K562 treated with DMSO at 1 percent for 48 hours (cell line): ENCODE measurements around the gene ZNF780B. TPM values are rescaled to one million over a fixed set of nuclear protein-coding genes. Genes with fewer than 3 reads are reported as not detected.

Experiments used
- total RNA-seq: library from RNA; unstranded; fragments of 300-600 nt; gene quantifications from 2 replicates; pipeline ENCODE4 v1.2.3, GENCODE V29; 2022; ENCODE audit warnings: low replicate concordance; ENCODE audit errors: extremely low read depth

ZNF780B gene
- not detected in 2 replicates for total RNA-seq

DNA sequence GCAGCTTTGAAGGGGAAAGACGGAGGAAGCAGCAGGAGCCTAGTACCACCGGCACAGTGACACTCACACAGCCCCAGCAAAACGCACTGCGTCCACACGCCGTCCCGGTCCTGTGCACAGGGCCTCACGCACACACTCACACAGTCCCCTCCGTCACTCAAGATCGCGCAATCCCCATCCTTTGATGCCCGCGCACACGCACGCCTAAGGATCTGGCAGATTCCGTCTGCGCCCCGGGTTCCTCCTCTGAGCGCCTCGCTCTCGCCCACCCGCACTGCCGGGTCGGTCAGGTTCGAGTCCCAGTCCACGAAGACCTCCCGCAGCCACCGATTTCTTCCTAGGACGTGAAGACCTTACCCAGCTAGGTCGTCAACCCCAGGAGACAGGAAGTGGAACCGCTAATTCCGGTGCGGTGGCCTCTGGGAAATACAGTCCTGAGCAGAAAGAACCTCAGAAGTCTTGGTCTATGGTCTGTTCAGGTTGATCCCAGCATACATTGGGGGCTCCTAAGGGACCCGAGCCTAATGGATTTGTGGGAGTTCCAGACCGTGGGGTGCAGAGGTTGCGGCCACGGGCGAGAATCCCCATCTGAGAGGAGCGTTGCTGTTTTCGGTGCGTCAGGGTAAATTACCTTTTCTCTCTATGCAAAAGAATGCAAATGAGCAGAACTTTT is at the start of gene ZNF780B:
Gene ZNF780B (minus strand): TSS at position 400 of the 673 bp plus-strand sequence. CDS start 5,899 bp downstream, outside the sequence.

DNA sequence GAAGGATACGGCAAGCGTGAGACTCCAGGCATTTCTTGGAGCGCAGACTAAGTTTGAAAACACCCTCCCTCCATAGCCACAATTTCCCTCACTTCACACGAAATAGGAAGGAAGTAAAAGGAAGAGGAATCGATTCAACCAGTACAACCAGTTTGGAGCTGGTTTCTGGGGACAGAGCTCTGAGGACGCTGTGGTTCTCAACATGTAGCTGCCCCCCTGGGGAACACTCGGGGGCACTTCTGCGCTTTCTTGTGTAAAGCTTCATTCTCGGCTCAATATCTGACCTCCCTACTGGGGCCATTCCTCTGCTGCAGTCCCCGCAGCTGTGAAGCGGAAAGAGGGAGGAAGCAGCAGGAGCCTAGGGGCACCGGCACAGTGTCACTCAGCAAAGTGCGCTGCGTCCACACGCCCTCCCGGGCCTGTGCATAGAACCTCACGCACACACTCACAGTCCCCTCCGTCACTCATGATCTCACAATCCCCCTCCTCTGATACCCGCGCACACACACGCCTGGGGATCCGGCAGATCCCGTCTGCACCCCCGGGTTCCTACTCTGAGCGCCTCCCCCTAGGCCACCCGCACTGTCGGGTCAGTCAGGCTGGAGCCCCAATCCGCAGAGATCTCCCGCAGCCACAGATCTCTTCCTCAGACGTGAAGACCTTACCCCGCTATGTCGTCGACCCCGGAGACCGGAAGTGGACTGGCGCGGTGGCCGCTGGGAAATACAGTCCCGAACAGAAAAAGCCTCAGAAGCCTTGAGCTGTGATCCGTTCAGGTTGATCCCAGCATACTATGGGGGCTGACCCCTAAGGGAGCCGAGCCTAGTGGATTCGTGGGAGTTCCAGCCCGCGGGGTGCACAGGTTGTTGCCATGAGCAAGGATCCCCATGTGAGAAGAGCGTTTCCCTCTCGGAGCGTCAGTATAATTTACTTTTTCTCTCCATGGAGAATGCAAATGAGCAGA is 34.5 kb upstream of the ZNF780B start, which contains the start of gene ZNF780A:
Gene ZNF780A (minus strand): TSS at position 703 of the 964 bp plus-strand sequence. CDS start 6,190 bp downstream, outside the sequence.

GRCh38 chr19:39996811-39997637 is 59.0 kb downstream of the ZNF780B start, which contains the start of gene ZNF546:
TSS of gene ZNF546 (plus strand) at chr19:39997060. CDS start at chr19:39998327, 1,267 bp downstream.

Other genes starting within 250 kb of the ZNF780B start
- gene DYRK1B, start 222.1 kb downstream of the ZNF780B start, total RNA-seq: not detected in 2 replicates
- gene FBL, start 209.9 kb downstream of the ZNF780B start, total RNA-seq: not detected in 2 replicates
- gene FCGBP, start 121.6 kb downstream of the ZNF780B start, total RNA-seq: not detected in 2 replicates
- gene PSMC4, start 85.1 kb downstream of the ZNF780B start, total RNA-seq: not detected in 2 replicates
- not detected in 2 replicates for gene ZNF546, start 59.2 kb downstream of the ZNF780B start, total RNA-seq
- gene ZNF780A, start 34.7 kb upstream of the ZNF780B start, total RNA-seq: not detected in 2 replicates
- gene MAP3K10, start 135.2 kb upstream of the ZNF780B start, total RNA-seq: not detected in 2 replicates
- not detected in 2 replicates for gene TTC9B, start 162.2 kb upstream of the ZNF780B start, total RNA-seq
- gene CCNP, start 170.5 kb upstream of the ZNF780B start, total RNA-seq: not detected in 2 replicates
- not detected in 2 replicates for gene AKT2, start 229.1 kb upstream of the ZNF780B start, total RNA-seq